ENCODE data around the gene SMCR8. TPM values are rescaled to one million over a fixed set of nuclear protein-coding genes. Genes with fewer than 3 reads are reported as not detected.
A peak's percentile ranks its signal among the peaks of the same experiment; 100 is the strongest.

The SMCR8 gene
- total and polyA plus RNA-seq, 10 of the 15 experiments (the other 5 are each of a cell fraction or from before 2014, with no cell fraction given) = 0.52 to 16.4 (median 8.0) TPM

DNA sequence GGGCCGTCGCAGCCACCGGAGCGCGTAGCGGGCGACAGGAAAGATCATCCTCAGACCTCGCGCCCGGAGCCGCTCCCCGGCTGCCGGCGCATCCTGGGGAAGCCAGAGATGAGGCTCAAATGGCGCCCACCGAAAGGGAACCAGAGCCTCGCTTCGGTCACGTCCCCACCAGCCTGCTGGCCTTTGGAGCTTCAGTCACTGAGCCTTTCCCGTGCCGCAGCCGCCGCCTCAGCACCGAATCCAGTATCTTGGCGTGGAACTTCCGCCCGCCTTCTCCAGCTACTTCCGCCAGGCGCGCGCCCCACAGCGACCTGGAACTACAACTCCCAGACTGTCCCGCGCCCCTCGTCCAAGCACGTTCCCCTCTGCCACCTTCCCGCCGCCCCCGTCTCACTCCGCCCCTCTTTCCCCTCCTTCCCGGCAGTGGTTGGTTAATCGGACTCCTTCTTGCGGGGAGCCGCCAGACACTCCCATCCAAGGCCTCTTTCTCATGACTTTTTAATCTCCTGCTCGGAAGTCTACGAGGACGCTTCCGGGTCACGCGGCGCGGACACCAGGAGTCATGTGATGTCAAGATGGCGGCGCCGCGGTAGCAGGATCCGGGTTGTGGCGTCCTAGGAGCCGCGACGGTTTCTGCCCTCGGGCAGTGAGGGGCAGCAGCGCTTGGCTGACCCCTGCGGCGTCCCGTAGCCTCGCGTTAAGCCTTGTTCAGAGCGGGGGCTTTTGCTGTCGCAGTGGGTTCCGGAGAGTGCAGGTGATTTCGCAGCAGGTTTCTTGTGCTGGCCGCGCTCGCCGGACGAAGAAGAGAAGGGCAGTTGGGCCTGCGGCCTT, at the start of gene SMCR8, which contains the start of gene TOP3A (continued):
- peak; percentile 90 for TF ChIP-seq LARP7 (IDR thresholded peaks at IDR 0.05)
- no peak for TF ChIP-seq ZBED1 (IDR thresholded peaks at IDR 0.05; ENCODE audit: borderline replicate concordance)
- peak; percentile 92 for TF ChIP-seq SIN3A (IDR thresholded peaks at IDR 0.05; ENCODE audit: low read depth, low read length)
- TF ChIP-seq MEF2A (IDR thresholded peaks at IDR 0.05; ENCODE audit: insufficient read depth, low read depth, low read length) = no peak
- TF ChIP-seq, protein P1, sequence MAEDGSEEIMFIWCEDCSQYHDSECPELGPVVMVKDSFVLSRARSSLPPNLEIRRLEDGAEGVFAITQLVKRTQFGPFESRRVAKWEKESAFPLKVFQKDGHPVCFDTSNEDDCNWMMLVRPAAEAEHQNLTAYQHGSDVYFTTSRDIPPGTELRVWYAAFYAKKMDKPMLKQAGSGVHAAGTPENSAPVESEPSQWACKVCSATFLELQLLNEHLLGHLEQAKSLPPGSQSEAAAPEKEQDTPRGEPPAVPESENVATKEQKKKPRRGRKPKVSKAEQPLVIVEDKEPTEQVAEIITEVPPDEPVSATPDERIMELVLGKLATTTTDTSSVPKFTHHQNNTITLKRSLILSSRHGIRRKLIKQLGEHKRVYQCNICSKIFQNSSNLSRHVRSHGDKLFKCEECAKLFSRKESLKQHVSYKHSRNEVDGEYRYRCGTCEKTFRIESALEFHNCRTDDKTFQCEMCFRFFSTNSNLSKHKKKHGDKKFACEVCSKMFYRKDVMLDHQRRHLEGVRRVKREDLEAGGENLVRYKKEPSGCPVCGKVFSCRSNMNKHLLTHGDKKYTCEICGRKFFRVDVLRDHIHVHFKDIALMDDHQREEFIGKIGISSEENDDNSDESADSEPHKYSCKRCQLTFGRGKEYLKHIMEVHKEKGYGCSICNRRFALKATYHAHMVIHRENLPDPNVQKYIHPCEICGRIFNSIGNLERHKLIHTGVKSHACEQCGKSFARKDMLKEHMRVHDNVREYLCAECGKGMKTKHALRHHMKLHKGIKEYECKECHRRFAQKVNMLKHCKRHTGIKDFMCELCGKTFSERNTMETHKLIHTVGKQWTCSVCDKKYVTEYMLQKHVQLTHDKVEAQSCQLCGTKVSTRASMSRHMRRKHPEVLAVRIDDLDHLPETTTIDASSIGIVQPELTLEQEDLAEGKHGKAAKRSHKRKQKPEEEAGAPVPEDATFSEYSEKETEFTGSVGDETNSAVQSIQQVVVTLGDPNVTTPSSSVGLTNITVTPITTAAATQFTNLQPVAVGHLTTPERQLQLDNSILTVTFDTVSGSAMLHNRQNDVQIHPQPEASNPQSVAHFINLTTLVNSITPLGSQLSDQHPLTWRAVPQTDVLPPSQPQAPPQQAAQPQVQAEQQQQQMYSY (CRISPR knock-in tag; IDR thresholded peaks at IDR 0.05) = 0 out of 2 replicates have a peak, but pooled peaks have one; percentile 55
- TF ChIP-seq PAX5 (IDR thresholded peaks at IDR 0.05; ENCODE audit: borderline replicate concordance, low read depth, low read length) = 0 out of 2 replicates have a peak, but pooled peaks have one; percentile 19
- no peak for TF ChIP-seq MTA3 (IDR thresholded peaks at IDR 0.05; ENCODE audit: borderline replicate concordance, low read length)
- TF ChIP-seq TCF12 (IDR thresholded peaks at IDR 0.05; ENCODE audit: low read depth, low read length) = peak; percentile 15; the same call in 1 of the 2 replicates
- peak; percentile 15; the same call in 1 of the 2 replicates for TF ChIP-seq STAT1 (conservative IDR thresholded peaks at IDR 0.05)
- peak; percentile 80 for TF ChIP-seq SIX5 (IDR thresholded peaks at IDR 0.05; ENCODE audit: low read depth, low read length, severe bottlenecking)
- peak; percentile 99 for TF ChIP-seq RAD51 (IDR thresholded peaks at IDR 0.05)
- TF ChIP-seq CHD2 (IDR thresholded peaks at IDR 0.05; ENCODE audit: borderline replicate concordance, low read depth, low read length) = peak; percentile 12; the same call in 1 of the 2 replicates
- peak; percentile 88 for TF ChIP-seq HCFC1 (IDR thresholded peaks at IDR 0.05; ENCODE audit: low read length)
- TF ChIP-seq EP300 (IDR thresholded peaks at IDR 0.05; ENCODE audit: borderline replicate concordance in 1 of 2, control insufficient read depth in 1 of 2, low read depth in 2 of 2, low read length in 2 of 2) = no peak
- TF ChIP-seq, protein P2, sequence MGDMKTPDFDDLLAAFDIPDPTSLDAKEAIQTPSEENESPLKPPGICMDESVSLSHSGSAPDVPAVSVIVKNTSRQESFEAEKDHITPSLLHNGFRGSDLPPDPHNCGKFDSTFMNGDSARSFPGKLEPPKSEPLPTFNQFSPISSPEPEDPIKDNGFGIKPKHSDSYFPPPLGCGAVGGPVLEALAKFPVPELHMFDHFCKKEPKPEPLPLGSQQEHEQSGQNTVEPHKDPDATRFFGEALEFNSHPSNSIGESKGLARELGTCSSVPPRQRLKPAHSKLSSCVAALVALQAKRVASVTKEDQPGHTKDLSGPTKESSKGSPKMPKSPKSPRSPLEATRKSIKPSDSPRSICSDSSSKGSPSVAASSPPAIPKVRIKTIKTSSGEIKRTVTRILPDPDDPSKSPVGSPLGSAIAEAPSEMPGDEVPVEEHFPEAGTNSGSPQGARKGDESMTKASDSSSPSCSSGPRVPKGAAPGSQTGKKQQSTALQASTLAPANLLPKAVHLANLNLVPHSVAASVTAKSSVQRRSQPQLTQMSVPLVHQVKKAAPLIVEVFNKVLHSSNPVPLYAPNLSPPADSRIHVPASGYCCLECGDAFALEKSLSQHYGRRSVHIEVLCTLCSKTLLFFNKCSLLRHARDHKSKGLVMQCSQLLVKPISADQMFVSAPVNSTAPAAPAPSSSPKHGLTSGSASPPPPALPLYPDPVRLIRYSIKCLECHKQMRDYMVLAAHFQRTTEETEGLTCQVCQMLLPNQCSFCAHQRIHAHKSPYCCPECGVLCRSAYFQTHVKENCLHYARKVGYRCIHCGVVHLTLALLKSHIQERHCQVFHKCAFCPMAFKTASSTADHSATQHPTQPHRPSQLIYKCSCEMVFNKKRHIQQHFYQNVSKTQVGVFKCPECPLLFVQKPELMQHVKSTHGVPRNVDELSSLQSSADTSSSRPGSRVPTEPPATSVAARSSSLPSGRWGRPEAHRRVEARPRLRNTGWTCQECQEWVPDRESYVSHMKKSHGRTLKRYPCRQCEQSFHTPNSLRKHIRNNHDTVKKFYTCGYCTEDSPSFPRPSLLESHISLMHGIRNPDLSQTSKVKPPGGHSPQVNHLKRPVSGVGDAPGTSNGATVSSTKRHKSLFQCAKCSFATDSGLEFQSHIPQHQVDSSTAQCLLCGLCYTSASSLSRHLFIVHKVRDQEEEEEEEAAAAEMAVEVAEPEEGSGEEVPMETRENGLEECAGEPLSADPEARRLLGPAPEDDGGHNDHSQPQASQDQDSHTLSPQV (IDR thresholded peaks at IDR 0.05) = no peak
- TF ChIP-seq SMAD5 (IDR thresholded peaks at IDR 0.05; ENCODE audit: low read depth) = peak; percentile 31; the same call in 1 of the 2 replicates
- TF ChIP-seq, protein P3, sequence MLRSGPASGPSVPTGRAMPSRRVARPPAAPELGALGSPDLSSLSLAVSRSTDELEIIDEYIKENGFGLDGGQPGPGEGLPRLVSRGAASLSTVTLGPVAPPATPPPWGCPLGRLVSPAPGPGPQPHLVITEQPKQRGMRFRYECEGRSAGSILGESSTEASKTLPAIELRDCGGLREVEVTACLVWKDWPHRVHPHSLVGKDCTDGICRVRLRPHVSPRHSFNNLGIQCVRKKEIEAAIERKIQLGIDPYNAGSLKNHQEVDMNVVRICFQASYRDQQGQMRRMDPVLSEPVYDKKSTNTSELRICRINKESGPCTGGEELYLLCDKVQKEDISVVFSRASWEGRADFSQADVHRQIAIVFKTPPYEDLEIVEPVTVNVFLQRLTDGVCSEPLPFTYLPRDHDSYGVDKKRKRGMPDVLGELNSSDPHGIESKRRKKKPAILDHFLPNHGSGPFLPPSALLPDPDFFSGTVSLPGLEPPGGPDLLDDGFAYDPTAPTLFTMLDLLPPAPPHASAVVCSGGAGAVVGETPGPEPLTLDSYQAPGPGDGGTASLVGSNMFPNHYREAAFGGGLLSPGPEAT (IDR thresholded peaks at IDR 0.05; ENCODE audit: low read depth) = peak; percentile 99
- peak; percentile 88; the same call in 1 of the 2 replicates for TF ChIP-seq RB1 (IDR thresholded peaks at IDR 0.05; ENCODE audit: borderline replicate concordance)
- peak; percentile 89 for TF ChIP-seq TAF1 (IDR thresholded peaks at IDR 0.05; ENCODE audit: borderline replicate concordance, low read depth, low read length)
